ENCODE results near the gene SLC25A2. TPM values are rescaled to one million over a fixed set of nuclear protein-coding genes. Genes with fewer than 3 reads are reported as not detected.

Gene SLC25A2
- total RNA-seq, 2 donors from 2014 or later = 0.55 to 0.68 TPM

- peaks cover 24% of the 10 kb centered on the region for H3K36me3 ChIP-seq (ENCODE audit: control insufficient read depth, insufficient read depth, low read length)
- no peak overlapping the region for H3K27ac Mint-ChIP-seq
- 92 to 93% methylated on average over 2 of the region's 3 CpGs for WGBS, 2 experiments (ENCODE audit: insufficient coverage in 1 of 2, insufficient read length in 1 of 2)
- TF ChIP-seq CTCF (conservative IDR thresholded peaks at IDR 0.05) = no peak
- H3K4me1 ChIP-seq (ENCODE audit: control insufficient read depth, insufficient read depth, low read length) = no peaks in the 10 kb centered on the region
- H3K4me1 Mint-ChIP-seq = peaks cover 2% of the 10 kb centered on the region
- H3K27ac ChIP-seq (ENCODE audit: low read depth, low read length) = no peak overlapping the region
- H3K4me3 Mint-ChIP-seq = peak overlapping the region; percentile 99
- peaks cover 45% of the 10 kb centered on the region for H3K9me3 Mint-ChIP-seq
- H3K36me3 Mint-ChIP-seq (ENCODE audit: low read depth) = peaks cover 30% of the 10 kb centered on the region
- peaks cover 8% of the 10 kb centered on the region for H3K27me3 Mint-ChIP-seq (ENCODE audit: insufficient read depth)
- H3K27me3 ChIP-seq (ENCODE audit: control insufficient read depth, insufficient read depth, low read length, poor library complexity, severe bottlenecking) = no peaks in the 10 kb centered on the region
- H3K9me3 ChIP-seq (ENCODE audit: control insufficient read depth, low read length) = peaks cover 46% of the 10 kb centered on the region
- no peak for DNase-seq
- no peak overlapping the region for H3K4me3 ChIP-seq (ENCODE audit: low read length)
- H3K9ac ChIP-seq (ENCODE audit: extremely low read depth, low read length, poor library complexity, severe bottlenecking) = no peak overlapping the region
Measured at GRCh38 chr5:141322261-141322660, 18.4 kb upstream of the SLC25A2 start.

- Histone ChIP-seq H3K9me3 (ENCODE audit: control insufficient read depth, low read length) (peaks cover 63% of the 10 kb centered on the region), H3K36me3 (ENCODE audit: control insufficient read depth, insufficient read depth, low read length) (peaks cover 37% of the 10 kb centered on the region), H3K27me3 (ENCODE audit: control insufficient read depth, insufficient read depth, low read length, poor library complexity, severe bottlenecking) (no peaks in the 10 kb centered on the region), H3K4me1 (ENCODE audit: control insufficient read depth, insufficient read depth, low read length) (no peaks in the 10 kb centered on the region), H3K27ac (ENCODE audit: low read depth, low read length) (peak within 1 kb of the TSS; percentile 97), H3K4me3 (ENCODE audit: low read length) (peak within 1 kb of the TSS; percentile 91), H3K9ac (ENCODE audit: extremely low read depth, low read length, poor library complexity, severe bottlenecking) (peak within 1 kb of the TSS; percentile 99)
- peak; percentile 97 for DNase-seq
- Mint-ChIP-seq H3K36me3 (ENCODE audit: low read depth) (peaks cover 45% of the 10 kb centered on the region), H3K9me3 (peaks cover 47% of the 10 kb centered on the region), H3K4me3 (peak within 1 kb of the TSS; percentile 99), H3K27ac (peak within 1 kb of the TSS; percentile 100), H3K27me3 (ENCODE audit: insufficient read depth) (no peaks in the 10 kb centered on the region), H3K4me1 (peaks cover 2% of the 10 kb centered on the region)
- 2 to 5% methylated on average over 47 to 67 of the region's 67 CpGs for WGBS, 2 experiments (ENCODE audit: insufficient coverage in 1 of 2, insufficient read length in 1 of 2)
- peak; percentile 90 for TF ChIP-seq CTCF (conservative IDR thresholded peaks at IDR 0.05)
Measured at GRCh38 chr5:141320225-141321169, 16.6 kb upstream of the SLC25A2 start, which contains the start of gene TAF7. TAF7 (minus strand) TSS chr5:141320784; CDS start chr5:141320044, 740 bp downstream.

- WGBS, 2 experiments (ENCODE audit: insufficient coverage in 1 of 2, insufficient read length in 1 of 2) = 74 to 85% methylated on average over 5 of the region's 5 CpGs
- peaks cover 68% of the 10 kb centered on the region for H3K9me3 ChIP-seq (ENCODE audit: control insufficient read depth, low read length)
Measured at GRCh38 chr5:141319699-141320098, 15.8 kb upstream of the SLC25A2 start.

More at GRCh38 chr5:141319699-141320098, 15.8 kb upstream of the SLC25A2 start:
- H3K4me1 Mint-ChIP-seq = peaks cover 2% of the 10 kb centered on the region
- Histone ChIP-seq H3K9ac (ENCODE audit: extremely low read depth, low read length, poor library complexity, severe bottlenecking) (peak overlapping the region; percentile 99), H3K36me3 (ENCODE audit: control insufficient read depth, insufficient read depth, low read length) (peaks cover 45% of the 10 kb centered on the region), H3K27me3 (ENCODE audit: control insufficient read depth, insufficient read depth, low read length, poor library complexity, severe bottlenecking) (no peaks in the 10 kb centered on the region), H3K27ac (ENCODE audit: low read depth, low read length) (peak overlapping the region; percentile 7), H3K4me3 (ENCODE audit: low read length) (peak overlapping the region; percentile 91), H3K4me1 (ENCODE audit: control insufficient read depth, insufficient read depth, low read length) (no peaks in the 10 kb centered on the region)
- H3K36me3 Mint-ChIP-seq (ENCODE audit: low read depth) = peaks cover 53% of the 10 kb centered on the region
- no peak for DNase-seq
- no peaks in the 10 kb centered on the region for H3K27me3 Mint-ChIP-seq (ENCODE audit: insufficient read depth)
- H3K9me3 Mint-ChIP-seq = peaks cover 51% of the 10 kb centered on the region
- no peak for TF ChIP-seq CTCF (conservative IDR thresholded peaks at IDR 0.05)
- H3K4me3 Mint-ChIP-seq = peak overlapping the region; percentile 99
- H3K27ac Mint-ChIP-seq = peak overlapping the region; percentile 100

Measured in endodermal cell (in vitro differentiated cells).